HL-60 (cell line): ENCODE measurements around the gene ATP11B.

Source experiments
- GABPA ChIP-seq: IDR thresholded peaks from 2 replicates; pipeline ENCODE4 v1.6.1; 2012; ENCODE audit warnings: low read depth
- POLR2AphosphoS5 ChIP-seq: IDR thresholded peaks from 2 replicates; pipeline ENCODE4 v1.6.1; 2012; ENCODE audit warnings: low read depth

- no peak for TF ChIP-seq POLR2AphosphoS5
- TF ChIP-seq GABPA, result no peak
These were observed 4.6 kb downstream of the ATP11B start for GRCh38 chr3:182797876-182798275.
